Measurements from ENCODE around the gene PHACTR4.

Gene PHACTR4

GRCh38 chr1:28417441-28417922 is 47.9 kb downstream of the PHACTR4 start:
- TF ChIP-seq, protein P1, sequence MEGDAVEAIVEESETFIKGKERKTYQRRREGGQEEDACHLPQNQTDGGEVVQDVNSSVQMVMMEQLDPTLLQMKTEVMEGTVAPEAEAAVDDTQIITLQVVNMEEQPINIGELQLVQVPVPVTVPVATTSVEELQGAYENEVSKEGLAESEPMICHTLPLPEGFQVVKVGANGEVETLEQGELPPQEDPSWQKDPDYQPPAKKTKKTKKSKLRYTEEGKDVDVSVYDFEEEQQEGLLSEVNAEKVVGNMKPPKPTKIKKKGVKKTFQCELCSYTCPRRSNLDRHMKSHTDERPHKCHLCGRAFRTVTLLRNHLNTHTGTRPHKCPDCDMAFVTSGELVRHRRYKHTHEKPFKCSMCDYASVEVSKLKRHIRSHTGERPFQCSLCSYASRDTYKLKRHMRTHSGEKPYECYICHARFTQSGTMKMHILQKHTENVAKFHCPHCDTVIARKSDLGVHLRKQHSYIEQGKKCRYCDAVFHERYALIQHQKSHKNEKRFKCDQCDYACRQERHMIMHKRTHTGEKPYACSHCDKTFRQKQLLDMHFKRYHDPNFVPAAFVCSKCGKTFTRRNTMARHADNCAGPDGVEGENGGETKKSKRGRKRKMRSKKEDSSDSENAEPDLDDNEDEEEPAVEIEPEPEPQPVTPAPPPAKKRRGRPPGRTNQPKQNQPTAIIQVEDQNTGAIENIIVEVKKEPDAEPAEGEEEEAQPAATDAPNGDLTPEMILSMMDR (IDR thresholded peaks at IDR 0.05; ENCODE audit: insufficient read depth, low read length, poor library complexity, severe bottlenecking), result no peak
- no peak for DNase-seq (ENCODE audit: extremely low read depth, insufficient read length)
- Histone ChIP-seq H3K27me3 (replicated peaks; ENCODE audit: control insufficient read depth, insufficient read depth, low read length) (no peaks in the 10 kb centered on the region), H3K36me3 (ENCODE audit: control insufficient read depth, insufficient read depth, low read length) (no peaks in the 10 kb centered on the region), H3K4me3 (replicated peaks; ENCODE audit: low read depth, low read length) (no peak overlapping the region)

DNA sequence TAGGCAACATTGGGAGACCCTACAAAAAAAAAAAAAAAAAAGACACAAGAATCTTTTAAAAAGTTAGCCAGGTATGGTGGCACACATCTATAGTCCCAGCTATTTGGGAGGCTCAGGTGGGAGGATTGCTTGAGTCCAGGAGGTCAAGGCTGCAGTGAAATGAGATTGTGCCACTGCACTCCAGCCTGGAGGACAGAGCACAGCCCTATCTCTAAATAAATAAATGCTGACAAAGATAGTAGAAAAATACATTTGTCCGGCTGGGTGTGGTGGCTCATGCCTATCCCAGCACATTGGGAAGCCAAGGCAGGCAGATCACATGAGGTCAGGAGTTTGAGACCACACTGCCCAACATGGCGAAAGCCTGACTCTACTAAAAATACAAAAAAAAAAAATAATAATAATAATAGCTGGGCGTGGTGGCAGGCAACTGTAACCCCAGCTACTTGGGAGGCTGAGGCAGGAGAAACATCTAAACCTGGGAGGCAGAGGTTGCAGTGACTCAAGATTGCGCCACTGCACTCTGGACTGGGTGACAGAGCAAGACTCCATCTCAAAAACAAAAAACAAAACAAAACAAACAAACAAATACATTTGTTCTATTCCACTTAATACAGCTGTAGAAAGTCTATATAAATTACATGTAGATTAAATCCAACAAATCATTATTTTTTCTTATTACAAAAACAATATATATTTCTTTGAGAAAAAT is 48.5 kb downstream of the PHACTR4 start:
- TF ChIP-seq, protein P1 (IDR thresholded peaks at IDR 0.05; ENCODE audit: insufficient read depth, low read length, poor library complexity, severe bottlenecking), result no peak
- no peak for DNase-seq (ENCODE audit: extremely low read depth, insufficient read length)
- no peak overlapping the region for H3K4me3 ChIP-seq (replicated peaks; ENCODE audit: low read depth, low read length)
- no peaks in the 10 kb centered on the region for H3K36me3 ChIP-seq (ENCODE audit: control insufficient read depth, insufficient read depth, low read length)
- no peaks in the 10 kb centered on the region for H3K27me3 ChIP-seq (replicated peaks; ENCODE audit: control insufficient read depth, insufficient read depth, low read length)

DNA sequence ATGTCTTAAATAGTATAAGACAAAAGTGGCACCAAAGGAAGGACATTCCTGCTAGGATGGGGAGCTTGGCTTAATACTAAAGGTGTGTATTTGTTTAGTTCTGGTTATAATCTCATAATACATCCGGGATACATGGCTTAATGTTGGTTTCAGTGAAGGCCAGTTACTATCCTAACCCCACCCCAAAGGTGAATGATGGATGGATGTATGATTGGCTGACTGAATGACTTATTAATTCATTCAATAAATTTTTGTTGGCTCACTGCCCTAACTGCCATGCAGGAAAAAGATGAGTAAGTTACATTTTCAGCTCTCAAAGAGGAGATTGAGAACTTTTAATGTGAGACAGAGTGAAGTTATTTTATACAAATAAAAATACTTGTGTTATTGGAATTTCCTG is 52.2 kb downstream of the PHACTR4 start:
- no peak for DNase-seq (ENCODE audit: extremely low read depth, insufficient read length)
- H3K4me3 ChIP-seq (replicated peaks; ENCODE audit: low read depth, low read length), result no peak overlapping the region
- TF ChIP-seq, protein P1 (IDR thresholded peaks at IDR 0.05; ENCODE audit: insufficient read depth, low read length, poor library complexity, severe bottlenecking), result no peak
- H3K36me3 ChIP-seq (ENCODE audit: control insufficient read depth, insufficient read depth, low read length), result no peaks in the 10 kb centered on the region; the same call in 1 of the 2 replicates
- no peaks in the 10 kb centered on the region for H3K27me3 ChIP-seq (replicated peaks; ENCODE audit: control insufficient read depth, insufficient read depth, low read length)

GRCh38 chr1:28426831-28427230 is 57.3 kb downstream of the PHACTR4 start:
- Histone ChIP-seq H3K36me3 (ENCODE audit: control insufficient read depth, insufficient read depth, low read length) (no peaks in the 10 kb centered on the region; the same call in 1 of the 2 replicates), H3K27me3 (replicated peaks; ENCODE audit: control insufficient read depth, insufficient read depth, low read length) (no peaks in the 10 kb centered on the region), H3K4me3 (replicated peaks; ENCODE audit: low read depth, low read length) (no peak overlapping the region)
- DNase-seq (ENCODE audit: extremely low read depth, insufficient read length), result no peak
- TF ChIP-seq, protein P1 (IDR thresholded peaks at IDR 0.05; ENCODE audit: insufficient read depth, low read length, poor library complexity, severe bottlenecking), result no peak

DNA sequence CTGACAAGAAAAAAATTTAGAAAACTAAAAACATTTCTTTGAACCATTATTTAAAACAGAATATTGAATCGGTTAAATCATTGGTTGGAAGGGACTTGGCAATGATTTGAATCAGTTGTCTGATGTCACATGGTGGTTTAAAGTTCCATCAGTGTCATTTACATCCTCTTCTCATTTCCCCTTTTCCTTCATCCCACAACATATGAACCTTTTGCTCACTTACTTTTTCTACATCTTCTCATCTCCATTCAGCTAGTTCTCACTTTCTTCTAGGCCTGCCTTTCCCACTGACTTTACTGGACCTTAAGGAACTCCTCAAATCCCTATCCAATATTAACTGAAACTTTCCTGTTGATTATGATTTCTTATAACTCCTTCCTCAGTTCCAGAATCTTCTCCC is 58.5 kb downstream of the PHACTR4 start:
- no peak for DNase-seq (ENCODE audit: extremely low read depth, insufficient read length)
- H3K36me3 ChIP-seq (ENCODE audit: control insufficient read depth, insufficient read depth, low read length), result no peaks in the 10 kb centered on the region; the same call in 1 of the 2 replicates
- no peak overlapping the region for H3K4me3 ChIP-seq (replicated peaks; ENCODE audit: low read depth, low read length)
- no peaks in the 10 kb centered on the region for H3K27me3 ChIP-seq (replicated peaks; ENCODE audit: control insufficient read depth, insufficient read depth, low read length)
- TF ChIP-seq, protein P1 (IDR thresholded peaks at IDR 0.05; ENCODE audit: insufficient read depth, low read length, poor library complexity, severe bottlenecking), result no peak
